ENCODE results near the gene ZNG1B. TPM values are rescaled to one million over a fixed set of nuclear protein-coding genes. Genes with fewer than 3 reads are reported as not detected.
"Not testable (repeated sequence)": the region's sequence is repeated elsewhere in the genome, so short reads cannot be mapped to it uniquely, and the experiment has no call there.

ZNG1B gene
- total and polyA plus RNA-seq, 4 experiments from 2014 or later = 32.7 to 44.0 (median 43.2) TPM

- H3K36me3 Mint-ChIP-seq; H3K9me3 ChIP-seq (ENCODE audit: control insufficient read depth in 1 of 2, low read length in 2 of 2); H3K9me3 Mint-ChIP-seq; CTCF ChIA-PET (ENCODE audit: partially characterized antibody); DNase-seq; H3K27ac Mint-ChIP-seq; POLR2A ChIA-PET (ENCODE audit: partially characterized antibody); H3K27me3 ChIP-seq (ENCODE audit: insufficient read depth, low read length); H3K4me3 ChIP-seq (ENCODE audit: low read length in 2 of 2); H3K36me3 ChIP-seq (ENCODE audit: insufficient read depth, low read length); H3K4me1 ChIP-seq (ENCODE audit: insufficient read depth, low read length); H3K4me1 Mint-ChIP-seq; H3K4me3 Mint-ChIP-seq; H3K27ac ChIP-seq (ENCODE audit: low read depth, low read length); intact Hi-C loops (cut with micrococcal nuclease): not testable (repeated sequence)
- H3K27me3 Mint-ChIP-seq = peaks cover 4 to 25% of the 10 kb centered on the region in 2 donors
These were observed 70.1 kb downstream of the ZNG1B start for GRCh38 chr2:113507394-113508140.

- not testable (repeated sequence) for H3K9me3 Mint-ChIP-seq
- H3K27me3 Mint-ChIP-seq = peaks cover 4 to 22% of the 10 kb centered on the region in 2 donors
These were observed 70.7 kb downstream of the ZNG1B start for GRCh38 chr2:113508187-113508586.

DNA sequence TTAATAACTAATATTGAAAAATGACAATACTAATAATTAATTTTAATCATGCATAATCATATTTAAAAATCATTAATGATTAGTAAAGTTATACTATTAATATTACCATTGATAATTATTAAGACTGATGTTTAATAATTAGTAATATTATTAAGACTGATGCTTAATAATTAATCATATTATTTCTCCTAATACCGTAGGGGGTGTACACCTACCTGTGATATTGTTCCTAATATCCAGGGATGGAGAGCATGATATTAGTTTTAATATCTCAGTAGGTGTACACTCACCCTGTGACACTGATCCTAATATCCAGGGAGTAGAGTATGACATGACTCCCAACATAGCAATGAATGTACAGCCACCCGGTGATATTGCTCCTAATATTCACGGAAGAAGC is 73.4 kb downstream of the ZNG1B start:
- peaks cover 7 to 20% of the 10 kb centered on the region in 2 donors for H3K27me3 Mint-ChIP-seq
- intact Hi-C loops (cut with micrococcal nuclease); H3K4me3 ChIP-seq (ENCODE audit: low read length in 2 of 2); H3K27ac ChIP-seq (ENCODE audit: low read depth, low read length); H3K4me1 Mint-ChIP-seq; H3K9me3 ChIP-seq (ENCODE audit: control insufficient read depth in 1 of 2, low read length in 2 of 2); CTCF ChIA-PET (ENCODE audit: partially characterized antibody); H3K36me3 Mint-ChIP-seq; H3K27ac Mint-ChIP-seq; H3K9me3 Mint-ChIP-seq; H3K4me3 Mint-ChIP-seq; H3K4me1 ChIP-seq (ENCODE audit: insufficient read depth, low read length); H3K36me3 ChIP-seq (ENCODE audit: insufficient read depth, low read length); POLR2A ChIA-PET (ENCODE audit: partially characterized antibody); DNase-seq; H3K27me3 ChIP-seq (ENCODE audit: insufficient read depth, low read length): not testable (repeated sequence)

More at GRCh38 chr2:113508187-113508586, 70.7 kb downstream of the ZNG1B start:
- CTCF ChIA-PET (ENCODE audit: partially characterized antibody); H3K27ac Mint-ChIP-seq; H3K9me3 ChIP-seq (ENCODE audit: control insufficient read depth in 1 of 2, low read length in 2 of 2); H3K4me1 Mint-ChIP-seq; H3K27me3 ChIP-seq (ENCODE audit: insufficient read depth, low read length); H3K36me3 ChIP-seq (ENCODE audit: insufficient read depth, low read length); H3K4me3 Mint-ChIP-seq; POLR2A ChIA-PET (ENCODE audit: partially characterized antibody); H3K4me3 ChIP-seq (ENCODE audit: low read length in 2 of 2); intact Hi-C loops (cut with micrococcal nuclease); H3K27ac ChIP-seq (ENCODE audit: low read depth, low read length); DNase-seq; H3K4me1 ChIP-seq (ENCODE audit: insufficient read depth, low read length); H3K36me3 Mint-ChIP-seq: not testable (repeated sequence)

GRCh38 chr2:113511859-113512258 is 74.4 kb downstream of the ZNG1B start:
- H3K27me3 Mint-ChIP-seq = peaks cover 7 to 20% of the 10 kb centered on the region in 2 donors
- CTCF ChIA-PET (ENCODE audit: partially characterized antibody); H3K36me3 Mint-ChIP-seq; H3K27ac ChIP-seq (ENCODE audit: low read depth, low read length); H3K27me3 ChIP-seq (ENCODE audit: insufficient read depth, low read length); H3K9me3 Mint-ChIP-seq; intact Hi-C loops (cut with micrococcal nuclease); DNase-seq; H3K27ac Mint-ChIP-seq; H3K4me3 Mint-ChIP-seq; H3K36me3 ChIP-seq (ENCODE audit: insufficient read depth, low read length); POLR2A ChIA-PET (ENCODE audit: partially characterized antibody); H3K9me3 ChIP-seq (ENCODE audit: control insufficient read depth in 1 of 2, low read length in 2 of 2); H3K4me1 ChIP-seq (ENCODE audit: insufficient read depth, low read length); H3K4me1 Mint-ChIP-seq; H3K4me3 ChIP-seq (ENCODE audit: low read length in 2 of 2): not testable (repeated sequence)

DNA sequence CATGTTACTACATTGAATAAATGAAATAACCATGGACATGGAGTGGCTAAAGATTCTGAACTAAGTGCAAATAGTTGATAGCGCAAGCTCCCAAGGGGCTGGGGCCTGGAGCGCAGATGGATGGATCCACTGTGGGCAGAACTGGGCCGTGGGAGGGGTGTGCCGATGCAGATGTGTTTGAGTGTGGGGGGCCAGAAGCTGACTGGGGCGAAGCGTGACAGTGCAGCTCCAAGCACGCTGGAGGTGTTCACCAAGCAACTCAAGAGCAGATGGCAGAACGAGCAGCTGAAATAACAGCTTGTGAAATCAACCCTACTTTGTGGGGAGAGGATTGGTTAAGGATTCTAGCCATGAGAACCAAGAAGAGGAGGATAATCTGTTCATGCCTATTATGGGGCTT is 78.0 kb downstream of the ZNG1B start:
- H3K4me1 Mint-ChIP-seq; H3K27ac Mint-ChIP-seq; H3K27me3 ChIP-seq (ENCODE audit: insufficient read depth, low read length); POLR2A ChIA-PET (ENCODE audit: partially characterized antibody); H3K4me1 ChIP-seq (ENCODE audit: insufficient read depth, low read length); H3K36me3 ChIP-seq (ENCODE audit: insufficient read depth, low read length); DNase-seq; H3K27ac ChIP-seq (ENCODE audit: low read depth, low read length); H3K27me3 Mint-ChIP-seq; intact Hi-C loops (cut with micrococcal nuclease); H3K36me3 Mint-ChIP-seq; H3K9me3 Mint-ChIP-seq; H3K9me3 ChIP-seq (ENCODE audit: control insufficient read depth in 1 of 2, low read length in 2 of 2); CTCF ChIA-PET (ENCODE audit: partially characterized antibody); H3K4me3 Mint-ChIP-seq; H3K4me3 ChIP-seq (ENCODE audit: low read length in 2 of 2): not testable (repeated sequence)

- POLR2A ChIA-PET (ENCODE audit: partially characterized antibody); H3K9me3 ChIP-seq (ENCODE audit: control insufficient read depth in 1 of 2, low read length in 2 of 2); H3K4me3 Mint-ChIP-seq; H3K36me3 ChIP-seq (ENCODE audit: insufficient read depth, low read length); H3K27ac ChIP-seq (ENCODE audit: low read depth, low read length); CTCF ChIA-PET (ENCODE audit: partially characterized antibody); H3K4me1 ChIP-seq (ENCODE audit: insufficient read depth, low read length); H3K27ac Mint-ChIP-seq; H3K9me3 Mint-ChIP-seq; H3K4me1 Mint-ChIP-seq; H3K4me3 ChIP-seq (ENCODE audit: low read length in 2 of 2); intact Hi-C loops (cut with micrococcal nuclease); H3K36me3 Mint-ChIP-seq; H3K27me3 Mint-ChIP-seq; DNase-seq; H3K27me3 ChIP-seq (ENCODE audit: insufficient read depth, low read length): not testable (repeated sequence)
These were observed 78.5 kb downstream of the ZNG1B start for GRCh38 chr2:113515995-113516394.

DNA sequence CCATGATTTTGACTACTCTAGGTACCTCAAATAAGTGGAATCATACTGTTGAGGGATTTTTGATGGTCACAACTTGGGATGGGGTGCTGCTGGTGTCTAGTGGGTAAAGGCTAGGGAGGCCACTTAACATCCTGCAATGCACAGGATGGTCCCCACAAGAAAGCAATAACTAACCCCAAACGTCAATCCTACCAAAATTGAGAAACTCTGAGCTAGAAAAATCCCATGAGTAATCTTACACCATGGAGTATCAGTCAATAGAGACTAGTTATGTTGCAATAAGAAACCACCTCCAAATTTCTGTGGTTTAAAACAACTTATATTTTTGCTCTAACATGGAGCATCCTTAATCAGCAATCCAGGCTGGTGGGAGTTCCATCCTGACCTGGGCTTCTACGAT is 79.5 kb downstream of the ZNG1B start:
- H3K4me1 Mint-ChIP-seq; CTCF ChIA-PET (ENCODE audit: partially characterized antibody); H3K9me3 Mint-ChIP-seq; intact Hi-C loops (cut with micrococcal nuclease); POLR2A ChIA-PET (ENCODE audit: partially characterized antibody); DNase-seq; H3K4me3 ChIP-seq (ENCODE audit: low read length in 2 of 2); H3K27me3 Mint-ChIP-seq; H3K4me1 ChIP-seq (ENCODE audit: insufficient read depth, low read length); H3K9me3 ChIP-seq (ENCODE audit: control insufficient read depth in 1 of 2, low read length in 2 of 2); H3K4me3 Mint-ChIP-seq; H3K27ac Mint-ChIP-seq; H3K36me3 Mint-ChIP-seq; H3K27me3 ChIP-seq (ENCODE audit: insufficient read depth, low read length); H3K36me3 ChIP-seq (ENCODE audit: insufficient read depth, low read length); H3K27ac ChIP-seq (ENCODE audit: low read depth, low read length): not testable (repeated sequence)

DNA sequence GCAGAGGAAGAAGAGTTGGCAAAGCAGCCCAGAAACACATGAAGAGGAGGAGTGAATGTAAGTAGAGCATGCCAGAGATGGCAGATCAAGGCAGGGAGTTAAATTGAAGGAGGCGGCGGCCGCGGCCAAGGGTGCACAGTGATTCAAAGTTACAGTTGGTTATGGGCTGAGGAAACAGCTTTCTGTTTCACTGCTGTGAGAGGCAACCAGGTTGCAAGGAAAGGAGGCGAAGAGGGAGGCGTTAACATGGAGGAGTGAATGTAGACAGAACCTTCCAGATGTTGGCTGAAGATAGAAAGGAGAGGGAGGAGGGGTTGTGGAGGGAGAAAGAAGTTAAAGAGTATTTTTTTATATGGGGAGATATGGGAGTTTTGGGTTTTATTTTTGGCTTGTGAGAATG is 83.3 kb downstream of the ZNG1B start:
- DNase-seq; H3K27ac ChIP-seq (ENCODE audit: low read depth, low read length); H3K4me1 Mint-ChIP-seq; H3K9me3 Mint-ChIP-seq; CTCF ChIA-PET (ENCODE audit: partially characterized antibody); H3K27ac Mint-ChIP-seq; POLR2A ChIA-PET (ENCODE audit: partially characterized antibody); H3K9me3 ChIP-seq (ENCODE audit: control insufficient read depth in 1 of 2, low read length in 2 of 2); H3K4me3 Mint-ChIP-seq; H3K27me3 Mint-ChIP-seq; H3K27me3 ChIP-seq (ENCODE audit: insufficient read depth, low read length); intact Hi-C loops (cut with micrococcal nuclease); H3K36me3 ChIP-seq (ENCODE audit: insufficient read depth, low read length); H3K36me3 Mint-ChIP-seq; H3K4me1 ChIP-seq (ENCODE audit: insufficient read depth, low read length); H3K4me3 ChIP-seq (ENCODE audit: low read length in 2 of 2): not testable (repeated sequence)
